H9 (cell line): ENCODE measurements around the gene NBEA. TPM values are rescaled to one million over a fixed set of nuclear protein-coding genes. Genes with fewer than 3 reads are reported as not detected.

Experiments used
- DNase-seq: peaks from one replicate; pipeline ENCODE4 v3.0.0-alpha.2; 2017
- H2AFZ ChIP-seq: one replicate; pipeline ENCODE4 v1.6.1; 2013; ENCODE audit warnings: mild to moderate bottlenecking, low read length, control low read depth, moderate library complexity
- H2AK5ac ChIP-seq: 2 replicates; pipeline ENCODE4 v1.6.1; 2013; ENCODE audit warnings: low read length, control low read depth, mixed read lengths; ENCODE audit not compliant: insufficient read length
- H2BK120ac ChIP-seq: one replicate; pipeline ENCODE4 v1.6.1; 2013; ENCODE audit warnings: low read depth, mild to moderate bottlenecking, low read length, control low read depth, inconsistent platforms; ENCODE audit not compliant: poor library complexity, severe bottlenecking
- H2BK12ac ChIP-seq: 2 replicates; pipeline ENCODE4 v1.6.1; 2013; ENCODE audit warnings: low read length, control low read depth, mixed read lengths, low read depth; ENCODE audit not compliant: insufficient read length
- H2BK15ac ChIP-seq: 2 replicates; pipeline ENCODE4 v1.6.1; 2013; ENCODE audit warnings: low read depth, low read length, control low read depth
- H2BK20ac ChIP-seq: one replicate; pipeline ENCODE4 v1.6.1; 2013; ENCODE audit warnings: low read depth, mild to moderate bottlenecking, low read length, control low read depth, inconsistent platforms; ENCODE audit not compliant: poor library complexity, severe bottlenecking
- H2BK5ac ChIP-seq: 2 replicates; pipeline ENCODE4 v1.6.1; 2013; ENCODE audit warnings: low read length, control low read depth, mixed read lengths; ENCODE audit not compliant: insufficient read length
- H3K14ac ChIP-seq: 2 replicates; pipeline ENCODE4 v1.6.1; 2013; ENCODE audit warnings: low read length, control low read depth; ENCODE audit not compliant: insufficient read depth
- H3K18ac ChIP-seq: 2 replicates; pipeline ENCODE4 v1.6.1; 2013; ENCODE audit warnings: low read depth, mild to moderate bottlenecking, mixed read lengths, low read length, control low read depth; ENCODE audit not compliant: insufficient read length
- H3K23ac ChIP-seq: 2 replicates; pipeline ENCODE4 v1.6.1; 2013; ENCODE audit warnings: low read length, control low read depth, mixed read lengths, low read depth; ENCODE audit not compliant: insufficient read length
- H3K23me2 ChIP-seq: 2 replicates; pipeline ENCODE4 v1.6.1; 2013; ENCODE audit warnings: low read depth, mild to moderate bottlenecking, mixed read lengths, low read length, control low read depth; ENCODE audit not compliant: insufficient read length, poor library complexity, severe bottlenecking
- H3K27ac ChIP-seq: 2 replicates; pipeline ENCODE4 v1.5.1; 2013; ENCODE audit warnings: low read length, control low read depth, mixed read lengths, low read depth; ENCODE audit not compliant: insufficient read length
- H3K27me3 ChIP-seq: 2 replicates; pipeline ENCODE4 v1.6.1; 2013; ENCODE audit warnings: low read length, control low read depth, inconsistent platforms; ENCODE audit not compliant: insufficient read depth
- H3K4ac ChIP-seq: 2 replicates; pipeline ENCODE4 v1.6.1; 2013; ENCODE audit warnings: low read depth, mild to moderate bottlenecking, control low read depth, inconsistent platforms, low read length, moderate library complexity
- H3K4me1 ChIP-seq: 2 replicates; pipeline ENCODE4 v1.6.1; 2013; ENCODE audit warnings: low read length, control low read depth, inconsistent platforms; ENCODE audit not compliant: insufficient read depth
- H3K4me2 ChIP-seq: 2 replicates; pipeline ENCODE4 v1.6.1; 2013; ENCODE audit warnings: low read length, control low read depth, mixed read lengths; ENCODE audit not compliant: insufficient read length, insufficient read depth
- H3K56ac ChIP-seq: 2 replicates; pipeline ENCODE4 v1.6.1; 2013; ENCODE audit warnings: low read depth, mild to moderate bottlenecking, mixed read lengths, low read length, control low read depth; ENCODE audit not compliant: insufficient read length
- H3K79me1 ChIP-seq: 2 replicates; pipeline ENCODE4 v1.6.1; 2013; ENCODE audit warnings: low read depth, mild to moderate bottlenecking, moderate library complexity, low read length, control low read depth, inconsistent platforms; ENCODE audit not compliant: insufficient read depth, poor library complexity, severe bottlenecking
- H3K79me2 ChIP-seq: 2 replicates; pipeline ENCODE4 v1.6.1; 2013; ENCODE audit warnings: low read length, control low read depth, inconsistent platforms; ENCODE audit not compliant: insufficient read depth
- H3K9ac ChIP-seq: 2 replicates; pipeline ENCODE4 v1.6.1; 2013; ENCODE audit warnings: low read length, control low read depth, mixed read lengths; ENCODE audit not compliant: insufficient read length; ENCODE audit errors: extremely low read depth
- H3K9me3 ChIP-seq: one replicate; pipeline ENCODE4 v1.6.1; 2013; ENCODE audit warnings: low read depth, low read length, inconsistent platforms; ENCODE audit not compliant: control insufficient read depth
- H3T11ph ChIP-seq: one replicate; pipeline ENCODE4 v1.6.1; 2013; ENCODE audit warnings: mild to moderate bottlenecking, low read length, control low read depth, inconsistent platforms
- H4K20me1 ChIP-seq: one replicate; pipeline ENCODE4 v1.6.1; 2013; ENCODE audit not compliant: control insufficient read depth, insufficient read length, insufficient read depth
- H4K5ac ChIP-seq: 2 replicates; pipeline ENCODE4 v1.6.1; 2013; ENCODE audit warnings: low read depth, mild to moderate bottlenecking, mixed read lengths, low read length, control low read depth; ENCODE audit not compliant: insufficient read length
- H4K8ac ChIP-seq: replicated peaks from 2 replicates; pipeline ENCODE4 v1.6.1; 2013; ENCODE audit warnings: low read length, control low read depth, mixed read lengths, low read depth; ENCODE audit not compliant: insufficient read length
- H4K91ac ChIP-seq: 2 replicates; pipeline ENCODE4 v1.6.1; 2013; ENCODE audit warnings: low read depth, mild to moderate bottlenecking, moderate library complexity, mixed read lengths, low read length, control low read depth; ENCODE audit not compliant: insufficient read length
- H3K27ac Mint-ChIP-seq, 3 experiments: 2 replicates in 2 of 3; 3 replicates in 1 of 3; pipeline ENCODE4 v1.8.0; 2020 to 2021; ENCODE audit warnings: mixed read lengths in 3 of 3, mild to moderate bottlenecking in 1 of 3, moderate library complexity in 1 of 3
- H3K27me3 Mint-ChIP-seq: 2 replicates; pipeline ENCODE4 v1.8.0; 2021; ENCODE audit warnings: low read depth, mild to moderate bottlenecking, moderate library complexity, mixed read lengths
- H3K36me3 Mint-ChIP-seq, 3 experiments: 2 replicates in 2 of 3; 3 replicates in 1 of 3; pipeline ENCODE4 v1.8.0; 2020 to 2021; ENCODE audit warnings: low read depth in 3 of 3, mixed read lengths in 3 of 3; ENCODE audit not compliant: insufficient read depth in 1 of 3
- H3K4me1 Mint-ChIP-seq, 2 experiments: 2 replicates each; pipeline ENCODE4 v1.8.0; 2020; ENCODE audit warnings: mixed read lengths in 2 of 2
- H3K4me3 Mint-ChIP-seq, 2 experiments: 2 replicates in 1 of 2; 3 replicates in 1 of 2; pipeline ENCODE4 v1.8.0; 2020 to 2021; ENCODE audit warnings: mild to moderate bottlenecking in 2 of 2, mixed read lengths in 2 of 2, moderate library complexity in 1 of 2
- H3K9me3 Mint-ChIP-seq, 2 experiments: 2 replicates in 1 of 2; 3 replicates in 1 of 2; pipeline ENCODE4 v1.8.0; 2020; ENCODE audit warnings: mild to moderate bottlenecking in 2 of 2, mixed read lengths in 2 of 2, moderate library complexity in 1 of 2
- WGBS: extraction: QIAGEN DNeasy Blood & Tissue Kit; methylation state at CpG from one replicate; pipeline ENCODE4 v1.1.7; 2013; ENCODE audit warnings: missing lambda C conversion rate, low lambda C conversion rate, mixed read lengths; ENCODE audit not compliant: insufficient read length; ENCODE audit errors: extremely low coverage; 5-methylcytosine and 5-hydroxymethylcytosine counted together
- total RNA-seq: library from RNA; stranded (reverse); gene quantifications from 2 replicates; pipeline ENCODE4 v1.2.1, GENCODE V29; 2021
- TF ChIP-seq, protein P1 (sequence below): fragments of 200-600 bp; sonication (generic); conservative IDR thresholded peaks from 3 replicates; pipeline ENCODE4 v1.8.0; 2021; ENCODE audit warnings: antibody characterized with exemption, mild to moderate bottlenecking

The NBEA gene
- total RNA-seq, 1 experiment from 2014 or later, result 17.3 TPM

DNA sequence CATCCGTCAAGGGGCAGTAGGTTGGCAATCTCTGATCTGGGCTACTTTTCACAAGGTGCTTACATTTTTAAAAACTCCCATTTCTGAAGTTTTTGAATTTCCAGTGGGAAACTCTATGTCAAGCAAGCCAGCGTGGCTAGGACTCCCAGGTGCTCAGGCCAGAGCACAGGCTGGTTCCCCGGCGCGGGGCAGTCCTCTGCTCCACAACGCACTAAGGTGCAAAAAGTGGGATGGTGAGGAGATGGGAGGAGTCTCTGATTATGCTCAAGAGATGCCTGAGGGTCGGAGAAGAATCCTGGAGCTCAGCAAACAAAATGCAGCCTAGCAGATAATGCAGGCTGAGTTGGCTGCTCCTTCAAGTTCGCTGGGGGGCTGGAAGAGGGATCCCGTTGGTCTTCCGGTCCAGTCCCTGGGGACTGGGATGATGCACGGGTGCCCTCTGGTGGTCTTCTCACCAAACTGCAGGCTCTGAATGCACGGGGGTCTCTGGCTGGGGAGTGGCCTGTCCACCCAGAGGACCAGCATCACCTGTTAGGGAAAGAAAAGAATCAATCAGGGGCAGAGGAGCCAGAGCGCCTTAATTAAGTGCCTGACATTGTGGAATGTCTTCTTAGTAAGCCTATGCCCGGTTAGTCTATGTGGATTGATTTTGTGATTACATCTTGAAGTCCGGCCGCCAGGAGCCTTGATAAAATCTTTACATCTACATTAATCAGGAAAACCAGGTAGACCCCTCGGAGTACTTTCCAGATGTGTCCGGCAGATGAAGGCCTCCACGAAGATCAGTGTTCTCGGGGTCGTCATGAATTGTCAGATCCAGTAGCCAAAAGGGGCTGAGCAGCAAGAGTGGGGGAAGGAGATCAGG, 778.9 kb downstream of the NBEA start:
- H2BK15ac ChIP-seq, result no peak overlapping the region
- no peaks in the 10 kb centered on the region for H3K23me2 ChIP-seq
- no peaks in the 10 kb centered on the region for H4K20me1 ChIP-seq
- no peak overlapping the region for H2BK20ac ChIP-seq
- peaks cover 3 to 9% of the 10 kb centered on the region in 2 experiments for H3K4me1 Mint-ChIP-seq
- H3K9ac ChIP-seq, result no peak overlapping the region
- no peak overlapping the region for H3K4ac ChIP-seq
- H3K27me3 ChIP-seq, result no peaks in the 10 kb centered on the region
- no peak overlapping the region for H3K14ac ChIP-seq
- TF ChIP-seq, protein P1, sequence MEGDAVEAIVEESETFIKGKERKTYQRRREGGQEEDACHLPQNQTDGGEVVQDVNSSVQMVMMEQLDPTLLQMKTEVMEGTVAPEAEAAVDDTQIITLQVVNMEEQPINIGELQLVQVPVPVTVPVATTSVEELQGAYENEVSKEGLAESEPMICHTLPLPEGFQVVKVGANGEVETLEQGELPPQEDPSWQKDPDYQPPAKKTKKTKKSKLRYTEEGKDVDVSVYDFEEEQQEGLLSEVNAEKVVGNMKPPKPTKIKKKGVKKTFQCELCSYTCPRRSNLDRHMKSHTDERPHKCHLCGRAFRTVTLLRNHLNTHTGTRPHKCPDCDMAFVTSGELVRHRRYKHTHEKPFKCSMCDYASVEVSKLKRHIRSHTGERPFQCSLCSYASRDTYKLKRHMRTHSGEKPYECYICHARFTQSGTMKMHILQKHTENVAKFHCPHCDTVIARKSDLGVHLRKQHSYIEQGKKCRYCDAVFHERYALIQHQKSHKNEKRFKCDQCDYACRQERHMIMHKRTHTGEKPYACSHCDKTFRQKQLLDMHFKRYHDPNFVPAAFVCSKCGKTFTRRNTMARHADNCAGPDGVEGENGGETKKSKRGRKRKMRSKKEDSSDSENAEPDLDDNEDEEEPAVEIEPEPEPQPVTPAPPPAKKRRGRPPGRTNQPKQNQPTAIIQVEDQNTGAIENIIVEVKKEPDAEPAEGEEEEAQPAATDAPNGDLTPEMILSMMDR, result peak; percentile 99
- H3K4me2 ChIP-seq, result peak overlapping the region; percentile 23
- H3K9me3 ChIP-seq, result no peaks in the 10 kb centered on the region
- no peak overlapping the region for H2BK12ac ChIP-seq
- no peaks in the 10 kb centered on the region for H3K36me3 Mint-ChIP-seq
- H2AFZ ChIP-seq, result peak overlapping the region; percentile 24
- H3K4me3 Mint-ChIP-seq, result peak overlapping the region in 1 of 2 experiments; percentile 11; a peak in 1 of 5 replicates
- WGBS, result no CpG with 5 or more reads among the region's 21 CpGs
- no peak overlapping the region for H3K18ac ChIP-seq
- H3K27ac ChIP-seq, result no peak overlapping the region
- no peak overlapping the region for H2BK120ac ChIP-seq
- no peaks in the 10 kb centered on the region for H3K27me3 Mint-ChIP-seq
- H3K9me3 Mint-ChIP-seq, result no peaks in the 10 kb centered on the region
- no peak overlapping the region for H4K5ac ChIP-seq
- no peak overlapping the region for H3K56ac ChIP-seq
- no peaks in the 10 kb centered on the region for H3K79me2 ChIP-seq
- no peak overlapping the region for H2AK5ac ChIP-seq
- no peak overlapping the region for H3K23ac ChIP-seq
- H3K27ac Mint-ChIP-seq, result no peak overlapping the region
- H4K91ac ChIP-seq, result no peak overlapping the region
- no peaks in the 10 kb centered on the region for H3K4me1 ChIP-seq
- H2BK5ac ChIP-seq, result no peak overlapping the region
- DNase-seq, result peak; percentile 80
- H3K79me1 ChIP-seq, result no peaks in the 10 kb centered on the region
- H4K8ac ChIP-seq, result no peak overlapping the region
- H3T11ph ChIP-seq, result no peak overlapping the region
